Measurements from ENCODE around the gene GALR2. TPM values are rescaled to one million over a fixed set of nuclear protein-coding genes. Genes with fewer than 3 reads are reported as not detected.

Gene GALR2
- total RNA-seq, 8 experiments from 2014 or later = 0.11 to 0.81 (median 0.46) TPM; not detected in 2

GRCh38 chr17:76122431-76123190 lies 48.0 kb downstream of the GALR2 start:
- H3K4me3 ChIP-seq = no peak overlapping the region
- in situ Hi-C loops (cut with MboI; ENCODE audit: low pct_unique_long_range_greater_than_20kb in 2 of 9, low sequenced_read_pairs in 9 of 9, unreplicated experiment in 9 of 9) = loop anchor here in 7 of 9 experiments (25.0 kb wide), 1 partner anchor 165 kb away; no protein-coding TSS in a partner anchor
- H3K4me1 ChIP-seq (replicated peaks in 1 of 2) = peaks cover 0 to 12% of the 10 kb centered on the region in 2 donors
- no peak for ATAC-seq (replicated peaks in 6 of 8)
- 67 to 100% (median 100%) methylated on average over 1 to 2 of the region's 24 CpGs; no CpG with 5 or more reads in 3 of the 10 experiments for WGBS, 10 experiments
- H3K27ac ChIP-seq = no peak overlapping the region

- H3K4me3 ChIP-seq = no peak overlapping the region
- WGBS, 10 experiments = 39 to 100% (median 75%) methylated on average over 2 to 5 of the region's 5 CpGs
- in situ Hi-C loops (cut with MboI; ENCODE audit: low pct_unique_long_range_greater_than_20kb in 2 of 9, low sequenced_read_pairs in 9 of 9, unreplicated experiment in 9 of 9) = loop anchor here in 7 of 9 experiments (25.0 kb wide), 1 partner anchor 164 kb away; no protein-coding TSS in a partner anchor
- no peak for ATAC-seq (replicated peaks in 6 of 8)
- peaks cover 0 to 12% of the 10 kb centered on the region in 2 donors for H3K4me1 ChIP-seq (replicated peaks in 1 of 2)
- H3K27ac ChIP-seq = no peak overlapping the region
Observed at GRCh38 chr17:76123191-76123499, 48.6 kb downstream of the GALR2 start.

GRCh38 chr17:76123749-76124581 lies 49.4 kb downstream of the GALR2 start:
- in situ Hi-C loops (cut with MboI; ENCODE audit: low pct_unique_long_range_greater_than_20kb in 2 of 9, low sequenced_read_pairs in 9 of 9, unreplicated experiment in 9 of 9) = loop anchor here in 7 of 9 experiments (25.0 kb wide), 1 partner anchor 163 kb away; no protein-coding TSS in a partner anchor
- Histone ChIP-seq H3K27ac (no peak overlapping the region), H3K4me3 (no peak overlapping the region), H3K4me1 (replicated peaks in 1 of 2) (peaks cover 0 to 12% of the 10 kb centered on the region in 2 donors)
- no peak for ATAC-seq (replicated peaks in 6 of 8)
- WGBS, 10 experiments = 51 to 100% (median 100%) methylated on average over 1 to 5 of the region's 9 CpGs; no CpG with 5 or more reads in 5 of the 10 experiments

- in situ Hi-C loops (cut with MboI; ENCODE audit: low pct_unique_long_range_greater_than_20kb in 2 of 9, low sequenced_read_pairs in 9 of 9, unreplicated experiment in 9 of 9) = loop anchor here in 8 of 9 experiments (5.0 to 25.0 kb wide), 2 partner anchors 153 to 163 kb away; no protein-coding TSS in a partner anchor
- 67 to 100% (median 94%) methylated on average over 1 to 15 of the region's 22 CpGs; no CpG with 5 or more reads in 4 of the 10 experiments for WGBS, 10 experiments
- Histone ChIP-seq H3K27ac (no peak overlapping the region), H3K4me3 (no peak overlapping the region), H3K4me1 (replicated peaks in 1 of 2) (peaks cover 0 to 12% of the 10 kb centered on the region in 2 donors)
- ATAC-seq (replicated peaks in 6 of 8) = peak in 1 of 8 experiments; percentile 24
Observed at GRCh38 chr17:76124582-76125390, 50.2 kb downstream of the GALR2 start.

- in situ Hi-C loops (cut with MboI; ENCODE audit: low pct_unique_long_range_greater_than_20kb in 2 of 9, low sequenced_read_pairs in 9 of 9, unreplicated experiment in 9 of 9) = loop anchor here in 1 of 9 experiments (5.0 kb wide), 1 partner anchor 152 kb away; no protein-coding TSS in a partner anchor
- ATAC-seq (replicated peaks in 6 of 8) = no peak
- no peak overlapping the region for H3K4me3 ChIP-seq
- no peak overlapping the region for H3K27ac ChIP-seq
- WGBS, 10 experiments = 20 to 100% (median 83%) methylated on average over 1 to 4 of the region's 5 CpGs; no CpG with 5 or more reads in 5 of the 10 experiments
- peaks cover 0 to 12% of the 10 kb centered on the region in 2 donors for H3K4me1 ChIP-seq (replicated peaks in 1 of 2)
Observed at GRCh38 chr17:76125391-76125675, 50.8 kb downstream of the GALR2 start.

- no peak for ATAC-seq (replicated peaks in 6 of 8)
Observed at GRCh38 chr17:76125922-76126321, 51.3 kb downstream of the GALR2 start.

More at GRCh38 chr17:76125922-76126321, 51.3 kb downstream of the GALR2 start:
- H3K4me1 ChIP-seq (replicated peaks in 1 of 2) = peaks cover 0 to 12% of the 10 kb centered on the region in 2 donors
- no peak overlapping the region for H3K27ac ChIP-seq
- 14 to 100% (median 91%) methylated on average over 1 of the region's 1 CpG; no CpG with 5 or more reads in 7 of the 10 experiments for WGBS, 10 experiments
- no peak overlapping the region for H3K4me3 ChIP-seq
- in situ Hi-C loops (cut with MboI; ENCODE audit: low pct_unique_long_range_greater_than_20kb in 2 of 9, low sequenced_read_pairs in 9 of 9, unreplicated experiment in 9 of 9) = loop anchor here in 1 of 9 experiments (5.0 kb wide), 1 partner anchor 151 kb away; no protein-coding TSS in a partner anchor

Other genes with a start within 250 kb of the GALR2 start
- gene UNC13D, start 230.4 kb upstream of the GALR2 start, total RNA-seq = 1 to 10 TPM in 7 of 8 experiments, under 1 TPM in 1; 0.87 to 9.1 (median 2.7) TPM
- gene WBP2, start 219.4 kb upstream of the GALR2 start, total RNA-seq = 10 to 100 TPM; 51.3 to 86.5 (median 60.1) TPM
- 10 to 100 TPM in 2 of 8 experiments, 1 to 10 TPM in 5, under 1 TPM in 1; 0.67 to 15.1 (median 4.8) TPM for gene TRIM47, start 196.2 kb upstream of the GALR2 start, total RNA-seq
- 10 to 100 TPM in 7 of 8 experiments, 1 to 10 TPM in 1; 8.7 to 22.5 (median 13.4) TPM for gene TRIM65, start 177.8 kb upstream of the GALR2 start, total RNA-seq
- 10 to 100 TPM; 31.1 to 77.0 (median 47.0) TPM for gene MRPL38, start 169.9 kb upstream of the GALR2 start, total RNA-seq
- gene FBF1, start 133.7 kb upstream of the GALR2 start, total RNA-seq = 10 to 100 TPM in 3 of 8 experiments, 1 to 10 TPM in 5; 4.8 to 14.7 (median 7.6) TPM
- 100 to 1,000 TPM in 1 of 8 experiments, 10 to 100 TPM in 7; 14.6 to 106 (median 32.4) TPM for gene ACOX1, start 95.6 kb upstream of the GALR2 start, total RNA-seq
- 10 to 100 TPM in 6 of 8 experiments, 1 to 10 TPM in 2; 7.8 to 29.8 (median 15.4) TPM for gene TEN1, start 95.5 kb upstream of the GALR2 start, total RNA-seq
- gene CDK3, start 73.9 kb upstream of the GALR2 start, total RNA-seq = 10 to 100 TPM in 1 of 8 experiments, 1 to 10 TPM in 7; 3.5 to 11.0 (median 6.2) TPM
- 1 to 10 TPM in 1 of 8 experiments, under 1 TPM in 6, not detected in 1; 0.05 to 1.0 (median 0.59) TPM for gene EVPL, start 47.5 kb upstream of the GALR2 start, total RNA-seq
- 10 to 100 TPM; 21.2 to 70.9 (median 36.4) TPM for gene SRP68, start 2.3 kb upstream of the GALR2 start, total RNA-seq
- 10 to 100 TPM; 13.1 to 37.3 (median 20.9) TPM for gene ZACN, start 4.4 kb downstream of the GALR2 start, total RNA-seq
- 100 to 1,000 TPM in 1 of 8 experiments, 10 to 100 TPM in 7; 39.6 to 105 (median 64.7) TPM for gene EXOC7, start 29.0 kb downstream of the GALR2 start, total RNA-seq
- gene FOXJ1, start 66.5 kb downstream of the GALR2 start, total RNA-seq = 10 to 100 TPM in 1 of 8 experiments, 1 to 10 TPM in 4, under 1 TPM in 3; 0.41 to 83.2 (median 3.0) TPM
- gene RNF157, start 165.7 kb downstream of the GALR2 start, total RNA-seq = 10 to 100 TPM in 7 of 8 experiments, 1 to 10 TPM in 1; 1.7 to 36.9 (median 25.6) TPM
- gene UBALD2, start 190.6 kb downstream of the GALR2 start, total RNA-seq = 10 to 100 TPM; 11.7 to 34.6 (median 21.3) TPM
- 1 to 10 TPM; 2.8 to 9.3 (median 3.6) TPM for gene QRICH2, start 233.5 kb downstream of the GALR2 start, total RNA-seq

Measured in motor neuron (in vitro differentiated cells).